Endodermal cell (in vitro differentiated cells): Measurements from ENCODE around the gene BAHCC1. TPM values are rescaled to one million over a fixed set of nuclear protein-coding genes. Genes with fewer than 3 reads are reported as not detected.

Experiments used
- DNase-seq: peaks from one replicate; pipeline ENCODE4 v3.0.0-alpha.2; 2017
- H3K27ac ChIP-seq: 2 replicates; pipeline ENCODE4 v1.5.1; 2013; ENCODE audit warnings: mild to moderate bottlenecking, low read depth, low read length, moderate library complexity
- H3K27me3 ChIP-seq: 2 replicates; pipeline ENCODE4 v1.6.1; 2013; ENCODE audit warnings: mild to moderate bottlenecking, low read length, moderate library complexity; ENCODE audit not compliant: insufficient read depth, control insufficient read depth, poor library complexity, severe bottlenecking
- H3K36me3 ChIP-seq: 2 replicates; pipeline ENCODE4 v1.7.0; 2013; ENCODE audit warnings: mild to moderate bottlenecking, low read length, moderate library complexity; ENCODE audit not compliant: control insufficient read depth, insufficient read depth
- H3K4me1 ChIP-seq: one replicate; pipeline ENCODE4 v1.7.0; 2013; ENCODE audit warnings: low read length; ENCODE audit not compliant: control insufficient read depth, insufficient read depth
- H3K4me3 ChIP-seq: 2 replicates; pipeline ENCODE4 v1.5.1; 2013; ENCODE audit warnings: mild to moderate bottlenecking, low read length, moderate library complexity
- H3K9ac ChIP-seq: 2 replicates; pipeline ENCODE4 v1.6.1; 2013; ENCODE audit warnings: mild to moderate bottlenecking, low read length, moderate library complexity; ENCODE audit not compliant: poor library complexity, severe bottlenecking; ENCODE audit errors: extremely low read depth
- H3K9me3 ChIP-seq: 2 replicates; pipeline ENCODE4 v1.6.1; 2013; ENCODE audit warnings: mild to moderate bottlenecking, low read length, moderate library complexity; ENCODE audit not compliant: control insufficient read depth
- H3K27ac Mint-ChIP-seq: 2 replicates; pipeline ENCODE4 v1.8.0; 2020; ENCODE audit warnings: mixed read lengths
- H3K27me3 Mint-ChIP-seq: 2 replicates; pipeline ENCODE4 v1.8.0; 2021; ENCODE audit warnings: mild to moderate bottlenecking, mixed read lengths; ENCODE audit not compliant: insufficient read depth
- H3K36me3 Mint-ChIP-seq: 2 replicates; pipeline ENCODE4 v1.8.0; 2020; ENCODE audit warnings: low read depth, mixed read lengths
- H3K4me1 Mint-ChIP-seq: 2 replicates; pipeline ENCODE4 v1.8.0; 2020; ENCODE audit warnings: mixed read lengths
- H3K4me3 Mint-ChIP-seq: 2 replicates; pipeline ENCODE4 v1.8.0; 2020; ENCODE audit warnings: mild to moderate bottlenecking, moderate library complexity, mixed read lengths
- H3K9me3 Mint-ChIP-seq: 2 replicates; pipeline ENCODE4 v1.8.0; 2020; ENCODE audit warnings: mild to moderate bottlenecking, mixed read lengths
- WGBS, 2 experiments: methylation state at CpG; one replicate each; pipeline versions ENCODE4 v1.1.5 to v1.1.7; 2013; ENCODE audit warnings: missing lambda C conversion rate in 2 of 2, mixed read lengths in 1 of 2; ENCODE audit not compliant: insufficient coverage in 1 of 2, insufficient read length in 1 of 2; 5-methylcytosine and 5-hydroxymethylcytosine counted together
- total RNA-seq, 2 donors: library from RNA; stranded (reverse); fragmentation: NEBNext Ultra II Directional in 1 of 2; extraction: Animal tissue kit (Norgen Biotek cat#: 25700) in 1 of 2; gene quantifications; 2 replicates in 1 of 2; 3 replicates in 1 of 2; pipeline ENCODE4 v1.2.1, GENCODE V29; 2021
- TF ChIP-seq, protein P1 (sequence below): fragments of 200-600 bp; sonication (generic); conservative IDR thresholded peaks from 2 replicates; pipeline ENCODE4 v1.5.0; 2021; ENCODE audit warnings: antibody characterized with exemption, mild to moderate bottlenecking

The BAHCC1 gene
- total RNA-seq, 2 donors from 2014 or later, result 63.9 to 78.1 TPM

DNA sequence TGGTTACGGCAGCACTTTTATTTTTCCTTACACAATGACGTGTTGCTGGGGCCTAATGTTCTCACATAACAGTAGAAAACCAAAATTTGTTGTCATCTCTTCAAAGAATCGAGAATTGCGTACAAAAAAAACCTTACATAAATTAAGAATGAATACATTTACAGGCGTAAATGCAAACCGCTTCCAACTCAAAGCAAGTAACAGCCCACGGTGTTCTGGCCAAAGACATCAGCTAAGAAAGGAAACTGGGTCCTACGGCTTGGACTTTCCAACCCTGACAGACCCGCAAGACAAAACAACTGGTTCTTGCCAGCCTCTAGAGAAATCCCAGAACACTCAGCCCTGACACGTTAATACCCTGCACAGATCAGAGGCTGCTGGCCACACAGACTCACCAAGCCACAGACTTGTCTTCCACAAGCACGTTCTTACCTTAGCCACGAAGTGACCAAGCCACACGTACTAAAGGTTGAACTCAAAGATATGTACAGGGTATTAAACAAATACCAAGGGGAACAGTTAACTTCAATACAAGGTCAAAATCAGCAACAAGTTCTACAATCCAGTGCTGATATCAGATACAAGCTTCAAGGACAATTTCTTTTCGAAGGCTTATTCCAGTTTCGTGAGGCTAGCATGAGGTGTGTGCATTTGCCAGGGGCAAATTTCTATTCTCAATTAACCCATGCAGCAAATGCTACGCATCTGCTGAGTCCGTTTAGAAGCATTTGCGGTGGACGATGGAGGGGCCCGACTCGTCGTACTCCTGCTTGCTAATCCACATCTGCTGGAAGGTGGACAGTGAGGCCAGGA is 114.9 kb downstream of the BAHCC1 start:
- Histone ChIP-seq H3K4me3 (peak overlapping the region; percentile 95), H3K36me3 (peaks cover 38% of the 10 kb centered on the region), H3K9ac (peak overlapping the region; percentile 99), H3K27ac (no peak overlapping the region), H3K4me1 (no peaks in the 10 kb centered on the region), H3K27me3 (no peaks in the 10 kb centered on the region), H3K9me3 (no peaks in the 10 kb centered on the region)
- peak overlapping the region; percentile 98 for H3K4me3 Mint-ChIP-seq
- H3K9me3 Mint-ChIP-seq, result peaks cover 6% of the 10 kb centered on the region
- H3K4me1 Mint-ChIP-seq, result peaks cover 13% of the 10 kb centered on the region
- 21 to 40% methylated on average over 13 to 22 of the region's 22 CpGs for WGBS, 2 experiments
- no peaks in the 10 kb centered on the region for H3K27me3 Mint-ChIP-seq
- peaks cover 40% of the 10 kb centered on the region for H3K36me3 Mint-ChIP-seq
- TF ChIP-seq, protein P1, sequence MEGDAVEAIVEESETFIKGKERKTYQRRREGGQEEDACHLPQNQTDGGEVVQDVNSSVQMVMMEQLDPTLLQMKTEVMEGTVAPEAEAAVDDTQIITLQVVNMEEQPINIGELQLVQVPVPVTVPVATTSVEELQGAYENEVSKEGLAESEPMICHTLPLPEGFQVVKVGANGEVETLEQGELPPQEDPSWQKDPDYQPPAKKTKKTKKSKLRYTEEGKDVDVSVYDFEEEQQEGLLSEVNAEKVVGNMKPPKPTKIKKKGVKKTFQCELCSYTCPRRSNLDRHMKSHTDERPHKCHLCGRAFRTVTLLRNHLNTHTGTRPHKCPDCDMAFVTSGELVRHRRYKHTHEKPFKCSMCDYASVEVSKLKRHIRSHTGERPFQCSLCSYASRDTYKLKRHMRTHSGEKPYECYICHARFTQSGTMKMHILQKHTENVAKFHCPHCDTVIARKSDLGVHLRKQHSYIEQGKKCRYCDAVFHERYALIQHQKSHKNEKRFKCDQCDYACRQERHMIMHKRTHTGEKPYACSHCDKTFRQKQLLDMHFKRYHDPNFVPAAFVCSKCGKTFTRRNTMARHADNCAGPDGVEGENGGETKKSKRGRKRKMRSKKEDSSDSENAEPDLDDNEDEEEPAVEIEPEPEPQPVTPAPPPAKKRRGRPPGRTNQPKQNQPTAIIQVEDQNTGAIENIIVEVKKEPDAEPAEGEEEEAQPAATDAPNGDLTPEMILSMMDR, result no peak
- DNase-seq, result peak; percentile 55
- peak overlapping the region; percentile 97 for H3K27ac Mint-ChIP-seq

DNA sequence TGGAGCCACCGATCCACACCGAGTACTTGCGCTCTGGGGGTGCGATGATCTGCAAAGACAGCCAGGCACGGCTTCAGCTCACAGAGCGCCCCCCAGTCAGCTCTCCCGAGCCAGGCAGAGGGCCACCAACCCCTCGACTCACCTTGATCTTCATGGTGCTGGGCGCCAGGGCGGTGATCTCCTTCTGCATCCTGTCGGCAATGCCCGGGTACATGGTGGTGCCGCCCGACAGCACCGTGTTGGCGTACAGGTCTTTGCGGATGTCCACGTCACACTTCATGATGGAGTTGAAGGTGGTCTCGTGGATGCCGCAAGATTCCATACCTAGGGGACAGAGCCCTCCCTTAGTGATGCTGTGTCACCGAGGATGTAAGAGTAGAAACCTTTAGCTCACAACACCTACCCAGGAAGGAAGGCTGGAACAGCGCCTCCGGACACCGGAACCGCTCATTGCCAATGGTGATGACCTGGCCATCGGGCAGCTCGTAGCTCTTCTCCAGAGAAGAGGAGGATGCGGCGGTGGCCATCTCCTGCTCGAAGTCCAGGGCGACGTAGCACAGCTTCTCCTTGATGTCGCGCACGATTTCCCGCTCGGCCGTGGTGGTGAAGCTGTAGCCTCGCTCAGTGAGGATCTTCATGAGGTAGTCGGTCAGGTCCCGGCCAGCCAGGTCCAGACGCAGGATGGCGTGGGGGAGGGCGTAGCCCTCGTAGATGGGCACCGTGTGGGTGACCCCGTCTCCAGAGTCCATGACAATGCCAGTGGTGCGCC is 115.7 kb downstream of the BAHCC1 start:
- Mint-ChIP-seq H3K9me3 (peaks cover 6% of the 10 kb centered on the region), H3K36me3 (peaks cover 40% of the 10 kb centered on the region), H3K27ac (peak overlapping the region; percentile 97), H3K4me1 (peaks cover 16% of the 10 kb centered on the region), H3K4me3 (peak overlapping the region; percentile 98), H3K27me3 (no peaks in the 10 kb centered on the region)
- TF ChIP-seq, protein P1, result no peak
- H3K4me1 ChIP-seq, result no peaks in the 10 kb centered on the region
- no peaks in the 10 kb centered on the region for H3K27me3 ChIP-seq
- H3K36me3 ChIP-seq, result peaks cover 38% of the 10 kb centered on the region
- H3K9me3 ChIP-seq, result no peaks in the 10 kb centered on the region
- WGBS, 2 experiments, result 4 to 5% methylated on average over 40 to 48 of the region's 48 CpGs
- peak overlapping the region; percentile 99 for H3K9ac ChIP-seq
- peak; percentile 63 for DNase-seq
- peak overlapping the region; percentile 95 for H3K4me3 ChIP-seq
- no peak overlapping the region for H3K27ac ChIP-seq

DNA sequence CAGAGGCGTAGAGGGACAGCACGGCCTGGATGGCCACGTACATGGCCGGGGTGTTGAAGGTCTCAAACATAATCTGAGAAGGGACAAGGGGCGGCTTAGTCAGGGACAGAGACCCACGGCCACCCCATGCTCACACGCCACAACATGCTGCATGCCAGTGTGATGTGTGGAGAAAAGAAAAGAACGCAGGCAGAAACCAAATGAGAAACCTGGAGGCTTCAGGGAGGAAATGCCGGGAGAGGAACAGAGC is 116.2 kb downstream of the BAHCC1 start:
- Histone ChIP-seq H3K27ac (no peak overlapping the region), H3K4me3 (peak overlapping the region; percentile 95), H3K4me1 (peaks cover 4% of the 10 kb centered on the region), H3K36me3 (peaks cover 42% of the 10 kb centered on the region), H3K27me3 (no peaks in the 10 kb centered on the region), H3K9me3 (no peaks in the 10 kb centered on the region), H3K9ac (peak overlapping the region; percentile 99)
- no peaks in the 10 kb centered on the region for H3K27me3 Mint-ChIP-seq
- peak overlapping the region; percentile 97 for H3K27ac Mint-ChIP-seq
- H3K4me1 Mint-ChIP-seq, result peaks cover 21% of the 10 kb centered on the region
- DNase-seq, result peak; percentile 64
- peak overlapping the region; percentile 98 for H3K4me3 Mint-ChIP-seq
- TF ChIP-seq, protein P1, result no peak
- peaks cover 42% of the 10 kb centered on the region for H3K36me3 Mint-ChIP-seq
- peaks cover 6% of the 10 kb centered on the region for H3K9me3 Mint-ChIP-seq
- WGBS, 2 experiments, result 1% methylated on average over 8 to 9 of the region's 9 CpGs
